GM23338 (cell line): ENCODE data around the gene THY1.

Source experiments
- CREB1 ChIP-seq: fragments of 250-450 bp; sonication (Bioruptor Pico); IDR thresholded peaks from 2 replicates; pipeline ENCODE4 v1.5.0; 2020; ENCODE audit warnings: low read depth, mild to moderate bottlenecking, moderate library complexity
- EZH2 ChIP-seq: fragments of 200-600 bp; sonication (generic); IDR thresholded peaks from one replicate; pipeline ENCODE4 v1.8.0; 2017; ENCODE audit warnings: antibody characterized with exemption, mild to moderate bottlenecking, low read depth; ENCODE audit not compliant: unreplicated experiment
- EZH2phosphoT487 ChIP-seq: fragments of 200-600 bp; sonication (generic); IDR thresholded peaks from one replicate; pipeline ENCODE4 v1.8.1; 2018; ENCODE audit warnings: antibody characterized with exemption; ENCODE audit not compliant: unreplicated experiment
- JUNB ChIP-seq: IDR thresholded peaks from one replicate; pipeline ENCODE4 v1.6.1; 2016; ENCODE audit warnings: antibody characterized with exemption; ENCODE audit not compliant: unreplicated experiment
- POLR2AphosphoS5 ChIP-seq: IDR thresholded peaks from 2 replicates; pipeline ENCODE4 v1.6.1; 2016; ENCODE audit warnings: antibody characterized with exemption, low read depth
- STAT1 ChIP-seq: IDR thresholded peaks from one replicate; pipeline ENCODE4 v1.6.1; 2016; ENCODE audit warnings: antibody characterized with exemption; ENCODE audit not compliant: unreplicated experiment
- TF ChIP-seq, protein P1 (sequence below), 2 experiments: fragments of 200-600 bp in 1 of 2; sonication (generic) in 1 of 2; conservative IDR thresholded peaks; 2 replicates each; pipeline versions ENCODE4 v1.5.1 to v1.6.1; 2016 to 2017; ENCODE audit warnings: antibody characterized with exemption in 2 of 2, low read depth in 2 of 2, mild to moderate bottlenecking in 2 of 2, moderate library complexity in 1 of 2
- TF ChIP-seq, protein P2 (sequence below): fragments of 250-450 bp; sonication (Bioruptor Pico); IDR thresholded peaks from 2 replicates; pipeline ENCODE4 v1.5.0; 2020; ENCODE audit warnings: mild to moderate bottlenecking, moderate library complexity
- TF ChIP-seq, protein P3 (sequence below): IDR thresholded peaks from one replicate; pipeline ENCODE4 v1.6.1; 2018; ENCODE audit warnings: antibody characterized with exemption; ENCODE audit not compliant: unreplicated experiment

DNA sequence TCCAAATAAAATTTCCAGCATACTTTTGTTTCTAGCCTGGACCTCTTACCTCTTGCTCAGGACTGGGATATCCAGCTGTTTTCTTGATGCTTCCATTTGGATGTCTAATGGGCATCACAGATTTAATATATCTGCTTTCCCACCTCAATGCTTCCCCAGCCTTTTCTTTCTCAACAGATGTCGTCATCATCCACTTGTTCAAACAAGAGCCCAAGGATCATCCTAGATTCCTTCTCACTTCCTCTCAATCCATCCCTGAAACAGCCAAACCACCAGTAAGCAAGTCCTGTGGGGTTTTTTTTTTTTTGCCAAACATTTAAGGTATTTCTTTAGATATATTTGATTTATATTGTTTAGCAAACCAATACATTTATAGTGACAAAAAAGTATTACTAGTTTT, 12.5 kb downstream of the THY1 start:
- TF ChIP-seq, protein P1, sequence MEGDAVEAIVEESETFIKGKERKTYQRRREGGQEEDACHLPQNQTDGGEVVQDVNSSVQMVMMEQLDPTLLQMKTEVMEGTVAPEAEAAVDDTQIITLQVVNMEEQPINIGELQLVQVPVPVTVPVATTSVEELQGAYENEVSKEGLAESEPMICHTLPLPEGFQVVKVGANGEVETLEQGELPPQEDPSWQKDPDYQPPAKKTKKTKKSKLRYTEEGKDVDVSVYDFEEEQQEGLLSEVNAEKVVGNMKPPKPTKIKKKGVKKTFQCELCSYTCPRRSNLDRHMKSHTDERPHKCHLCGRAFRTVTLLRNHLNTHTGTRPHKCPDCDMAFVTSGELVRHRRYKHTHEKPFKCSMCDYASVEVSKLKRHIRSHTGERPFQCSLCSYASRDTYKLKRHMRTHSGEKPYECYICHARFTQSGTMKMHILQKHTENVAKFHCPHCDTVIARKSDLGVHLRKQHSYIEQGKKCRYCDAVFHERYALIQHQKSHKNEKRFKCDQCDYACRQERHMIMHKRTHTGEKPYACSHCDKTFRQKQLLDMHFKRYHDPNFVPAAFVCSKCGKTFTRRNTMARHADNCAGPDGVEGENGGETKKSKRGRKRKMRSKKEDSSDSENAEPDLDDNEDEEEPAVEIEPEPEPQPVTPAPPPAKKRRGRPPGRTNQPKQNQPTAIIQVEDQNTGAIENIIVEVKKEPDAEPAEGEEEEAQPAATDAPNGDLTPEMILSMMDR (conservative IDR thresholded peaks at IDR 0.05; ENCODE audit: low read depth in 2 of 2) = no peak
- TF ChIP-seq POLR2AphosphoS5 (no peak), EZH2phosphoT487 (no peak), EZH2 (no peak), CREB1 (no peak), JUNB (no peak), STAT1 (no peak)
- TF ChIP-seq, protein P2, sequence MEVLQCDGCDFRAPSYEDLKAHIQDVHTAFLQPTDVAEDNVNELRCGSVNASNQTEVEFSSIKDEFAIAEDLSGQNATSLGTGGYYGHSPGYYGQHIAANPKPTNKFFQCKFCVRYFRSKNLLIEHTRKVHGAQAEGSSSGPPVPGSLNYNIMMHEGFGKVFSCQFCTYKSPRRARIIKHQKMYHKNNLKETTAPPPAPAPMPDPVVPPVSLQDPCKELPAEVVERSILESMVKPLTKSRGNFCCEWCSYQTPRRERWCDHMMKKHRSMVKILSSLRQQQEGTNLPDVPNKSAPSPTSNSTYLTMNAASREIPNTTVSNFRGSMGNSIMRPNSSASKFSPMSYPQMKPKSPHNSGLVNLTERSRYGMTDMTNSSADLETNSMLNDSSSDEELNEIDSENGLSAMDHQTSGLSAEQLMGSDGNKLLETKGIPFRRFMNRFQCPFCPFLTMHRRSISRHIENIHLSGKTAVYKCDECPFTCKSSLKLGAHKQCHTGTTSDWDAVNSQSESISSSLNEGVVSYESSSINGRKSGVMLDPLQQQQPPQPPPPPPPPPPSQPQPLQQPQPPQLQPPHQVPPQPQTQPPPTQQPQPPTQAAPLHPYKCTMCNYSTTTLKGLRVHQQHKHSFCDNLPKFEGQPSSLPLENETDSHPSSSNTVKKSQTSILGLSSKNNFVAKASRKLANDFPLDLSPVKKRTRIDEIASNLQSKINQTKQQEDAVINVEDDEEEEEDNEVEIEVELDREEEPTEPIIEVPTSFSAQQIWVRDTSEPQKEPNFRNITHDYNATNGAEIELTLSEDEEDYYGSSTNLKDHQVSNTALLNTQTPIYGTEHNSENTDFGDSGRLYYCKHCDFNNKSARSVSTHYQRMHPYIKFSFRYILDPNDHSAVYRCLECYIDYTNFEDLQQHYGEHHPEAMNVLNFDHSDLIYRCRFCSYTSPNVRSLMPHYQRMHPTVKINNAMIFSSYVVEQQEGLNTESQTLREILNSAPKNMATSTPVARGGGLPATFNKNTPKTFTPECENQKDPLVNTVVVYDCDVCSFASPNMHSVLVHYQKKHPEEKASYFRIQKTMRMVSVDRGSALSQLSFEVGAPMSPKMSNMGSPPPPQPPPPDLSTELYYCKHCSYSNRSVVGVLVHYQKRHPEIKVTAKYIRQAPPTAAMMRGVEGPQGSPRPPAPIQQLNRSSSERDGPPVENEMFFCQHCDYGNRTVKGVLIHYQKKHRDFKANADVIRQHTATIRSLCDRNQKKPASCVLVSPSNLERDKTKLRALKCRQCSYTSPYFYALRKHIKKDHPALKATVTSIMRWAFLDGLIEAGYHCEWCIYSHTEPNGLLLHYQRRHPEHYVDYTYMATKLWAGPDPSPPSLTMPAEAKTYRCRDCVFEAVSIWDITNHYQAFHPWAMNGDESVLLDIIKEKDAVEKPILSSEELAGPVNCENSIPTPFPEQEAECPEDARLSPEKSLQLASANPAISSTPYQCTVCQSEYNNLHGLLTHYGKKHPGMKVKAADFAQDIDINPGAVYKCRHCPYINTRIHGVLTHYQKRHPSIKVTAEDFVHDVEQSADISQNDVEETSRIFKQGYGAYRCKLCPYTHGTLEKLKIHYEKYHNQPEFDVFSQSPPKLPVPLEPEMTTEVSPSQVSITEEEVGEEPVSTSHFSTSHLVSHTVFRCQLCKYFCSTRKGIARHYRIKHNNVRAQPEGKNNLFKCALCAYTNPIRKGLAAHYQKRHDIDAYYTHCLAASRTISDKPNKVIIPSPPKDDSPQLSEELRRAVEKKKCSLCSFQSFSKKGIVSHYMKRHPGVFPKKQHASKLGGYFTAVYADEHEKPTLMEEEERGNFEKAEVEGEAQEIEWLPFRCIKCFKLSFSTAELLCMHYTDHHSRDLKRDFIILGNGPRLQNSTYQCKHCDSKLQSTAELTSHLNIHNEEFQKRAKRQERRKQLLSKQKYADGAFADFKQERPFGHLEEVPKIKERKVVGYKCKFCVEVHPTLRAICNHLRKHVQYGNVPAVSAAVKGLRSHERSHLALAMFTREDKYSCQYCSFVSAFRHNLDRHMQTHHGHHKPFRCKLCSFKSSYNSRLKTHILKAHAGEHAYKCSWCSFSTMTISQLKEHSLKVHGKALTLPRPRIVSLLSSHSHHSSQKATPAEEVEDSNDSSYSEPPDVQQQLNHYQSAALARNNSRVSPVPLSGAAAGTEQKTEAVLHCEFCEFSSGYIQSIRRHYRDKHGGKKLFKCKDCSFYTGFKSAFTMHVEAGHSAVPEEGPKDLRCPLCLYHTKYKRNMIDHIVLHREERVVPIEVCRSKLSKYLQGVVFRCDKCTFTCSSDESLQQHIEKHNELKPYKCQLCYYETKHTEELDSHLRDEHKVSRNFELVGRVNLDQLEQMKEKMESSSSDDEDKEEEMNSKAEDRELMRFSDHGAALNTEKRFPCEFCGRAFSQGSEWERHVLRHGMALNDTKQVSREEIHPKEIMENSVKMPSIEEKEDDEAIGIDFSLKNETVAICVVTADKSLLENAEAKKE = no peak
- TF ChIP-seq, protein P3, sequence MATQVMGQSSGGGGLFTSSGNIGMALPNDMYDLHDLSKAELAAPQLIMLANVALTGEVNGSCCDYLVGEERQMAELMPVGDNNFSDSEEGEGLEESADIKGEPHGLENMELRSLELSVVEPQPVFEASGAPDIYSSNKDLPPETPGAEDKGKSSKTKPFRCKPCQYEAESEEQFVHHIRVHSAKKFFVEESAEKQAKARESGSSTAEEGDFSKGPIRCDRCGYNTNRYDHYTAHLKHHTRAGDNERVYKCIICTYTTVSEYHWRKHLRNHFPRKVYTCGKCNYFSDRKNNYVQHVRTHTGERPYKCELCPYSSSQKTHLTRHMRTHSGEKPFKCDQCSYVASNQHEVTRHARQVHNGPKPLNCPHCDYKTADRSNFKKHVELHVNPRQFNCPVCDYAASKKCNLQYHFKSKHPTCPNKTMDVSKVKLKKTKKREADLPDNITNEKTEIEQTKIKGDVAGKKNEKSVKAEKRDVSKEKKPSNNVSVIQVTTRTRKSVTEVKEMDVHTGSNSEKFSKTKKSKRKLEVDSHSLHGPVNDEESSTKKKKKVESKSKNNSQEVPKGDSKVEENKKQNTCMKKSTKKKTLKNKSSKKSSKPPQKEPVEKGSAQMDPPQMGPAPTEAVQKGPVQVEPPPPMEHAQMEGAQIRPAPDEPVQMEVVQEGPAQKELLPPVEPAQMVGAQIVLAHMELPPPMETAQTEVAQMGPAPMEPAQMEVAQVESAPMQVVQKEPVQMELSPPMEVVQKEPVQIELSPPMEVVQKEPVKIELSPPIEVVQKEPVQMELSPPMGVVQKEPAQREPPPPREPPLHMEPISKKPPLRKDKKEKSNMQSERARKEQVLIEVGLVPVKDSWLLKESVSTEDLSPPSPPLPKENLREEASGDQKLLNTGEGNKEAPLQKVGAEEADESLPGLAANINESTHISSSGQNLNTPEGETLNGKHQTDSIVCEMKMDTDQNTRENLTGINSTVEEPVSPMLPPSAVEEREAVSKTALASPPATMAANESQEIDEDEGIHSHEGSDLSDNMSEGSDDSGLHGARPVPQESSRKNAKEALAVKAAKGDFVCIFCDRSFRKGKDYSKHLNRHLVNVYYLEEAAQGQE = no peak
